ENCODE data around the gene MLYCD. TPM values are rescaled to one million over a fixed set of nuclear protein-coding genes. Genes with fewer than 3 reads are reported as not detected.

MLYCD gene
- total and polyA plus RNA-seq, 2 donors (not counting 1 experiment from before 2014, with no cell fraction given) = 2.3 to 17.1 TPM

GRCh38 chr16:83882163-83882885, 16.6 kb upstream of the MLYCD start:
- WGBS (ENCODE audit: insufficient coverage) = 98% methylated on average over 8 of the region's 8 CpGs
- no peak overlapping the region for H3K27ac Mint-ChIP-seq
- Histone ChIP-seq H3K4me3 (ENCODE audit: control extremely low read depth in 1 of 5, extremely low read depth in 1 of 5, insufficient read depth in 1 of 5, low read depth in 2 of 5, low read length in 4 of 5) (no peak overlapping the region), H3K36me3 (replicated peaks in 1 of 2; ENCODE audit: control extremely low read depth in 1 of 2, control insufficient read depth in 1 of 2, extremely low read depth in 1 of 2, insufficient read depth in 2 of 2, low read length in 1 of 2) (no peaks in the 10 kb centered on the region), H3K27ac (ENCODE audit: low read length in 2 of 2) (no peak overlapping the region), H3K27me3 (replicated peaks in 1 of 4; ENCODE audit: control extremely low read depth in 1 of 4, control insufficient read depth in 3 of 4, insufficient read depth in 4 of 4, low read length in 3 of 4) (peaks cover 0 to 3% (median 0%) of the 10 kb centered on the region in 4 experiments), H3K9ac (ENCODE audit: low read length) (no peak overlapping the region), H3K9me3 (ENCODE audit: control extremely low read depth in 1 of 3, control insufficient read depth in 2 of 3, insufficient read depth in 1 of 3, low read length in 2 of 3) (no peaks in the 10 kb centered on the region), H2AFZ (ENCODE audit: insufficient read depth, low read depth, low read length, poor library complexity, severe bottlenecking) (no peak overlapping the region), H3K4me2 (replicated peaks; ENCODE audit: low read depth, low read length, poor library complexity, severe bottlenecking) (no peak overlapping the region), H3K4me1 (ENCODE audit: control insufficient read depth in 2 of 2, insufficient read depth in 2 of 2, low read length in 2 of 2) (no peaks in the 10 kb centered on the region), H3K79me2 (ENCODE audit: control insufficient read depth, insufficient read depth, low read length) (no peaks in the 10 kb centered on the region), H4K20me1 (ENCODE audit: control insufficient read depth, insufficient read depth, low read length, poor library complexity, severe bottlenecking) (no peaks in the 10 kb centered on the region)
- POLR2A ChIA-PET = no interaction called here
- no peak overlapping the region for H3K4me3 Mint-ChIP-seq
- peaks cover 4% of the 10 kb centered on the region for H3K9me3 Mint-ChIP-seq (ENCODE audit: insufficient read depth)
- peaks cover 23% of the 10 kb centered on the region for H3K27me3 Mint-ChIP-seq
- no peak for DNase-seq
- H3K4me1 Mint-ChIP-seq = no peaks in the 10 kb centered on the region
- intact Hi-C loops (cut with micrococcal nuclease) = no loop called here
- no peak for TF ChIP-seq CTCF (IDR thresholded peaks at IDR 0.05)
- no peak for TF ChIP-seq EZH2 (IDR thresholded peaks at IDR 0.05; ENCODE audit: borderline replicate concordance, insufficient read depth, low read depth, low read length, poor library complexity, severe bottlenecking)
- no peak for ATAC-seq (ENCODE audit: low read depth)
- CTCF ChIA-PET = interaction anchor here (1.7 kb wide), 1 partner anchor 56 kb away, joined by 5 read pairs; no protein-coding TSS in a partner anchor

Data from B cell (primary cell).